Immature natural killer cell (primary cell): ENCODE results near the gene TVP23C. TPM values are rescaled to one million over a fixed set of nuclear protein-coding genes. Genes with fewer than 3 reads are reported as not detected.

Experiments used
- DNase-seq, 3 donors: peaks; one replicate each; pipeline ENCODE4 v3.0.0; 2022; ENCODE audit warnings: mixed read lengths in 1 of 3
- H3K27ac Mint-ChIP-seq, 6 donors: one replicate each; pipeline ENCODE4 v1.8.0; 2020; ENCODE audit warnings: mixed read lengths in 6 of 6, mild to moderate bottlenecking in 5 of 6, inconsistent platforms in 4 of 6, moderate library complexity in 3 of 6
- H3K27me3 Mint-ChIP-seq, 3 donors: one replicate each; pipeline ENCODE4 v1.8.0; 2020 to 2021; ENCODE audit warnings: low read depth in 3 of 3, mild to moderate bottlenecking in 3 of 3, mixed read lengths in 3 of 3, moderate library complexity in 3 of 3, inconsistent platforms in 1 of 3
- H3K36me3 Mint-ChIP-seq, 3 donors: one replicate each; pipeline ENCODE4 v1.8.0; 2020; ENCODE audit warnings: mixed read lengths in 3 of 3, inconsistent platforms in 2 of 3, mild to moderate bottlenecking in 2 of 3
- H3K4me1 Mint-ChIP-seq, 2 donors: one replicate each; pipeline ENCODE4 v1.8.0; 2020; ENCODE audit warnings: inconsistent platforms in 2 of 2, mild to moderate bottlenecking in 2 of 2, mixed read lengths in 2 of 2, moderate library complexity in 1 of 2
- H3K4me3 Mint-ChIP-seq, 5 donors: one replicate each; pipeline ENCODE4 v1.8.0; 2020; ENCODE audit warnings: mild to moderate bottlenecking in 5 of 5, mixed read lengths in 5 of 5, inconsistent platforms in 3 of 5, moderate library complexity in 3 of 5
- H3K9me3 Mint-ChIP-seq, 6 donors: one replicate each; pipeline ENCODE4 v1.8.0; 2020; ENCODE audit warnings: mild to moderate bottlenecking in 6 of 6, mixed read lengths in 6 of 6, inconsistent platforms in 4 of 6, moderate library complexity in 3 of 6
- polyA plus RNA-seq, 3 donors: library from polyadenylated mRNA; unstranded; fragments of 300-500 nt; fragmentation: Illumina TruSeq; gene quantifications; one replicate each; pipeline ENCODE4 v1.2.3, GENCODE V29; 2021

Gene TVP23C
- polyA plus RNA-seq, 3 donors from 2014 or later: 5.1 to 7.1 (median 5.3) TPM

GRCh38 chr17:15456972-15457722, 106.1 kb downstream of the TVP23C start:
- DNase-seq: no peak
- Mint-ChIP-seq H3K4me1 (no peaks in the 10 kb centered on the region), H3K27me3 (peaks cover 0 to 2% (median 0%) of the 10 kb centered on the region in 3 donors), H3K27ac (no peak overlapping the region), H3K36me3 (peaks cover 28 to 48% (median 38%) of the 10 kb centered on the region in 3 donors), H3K4me3 (no peak overlapping the region), H3K9me3 (peaks cover 0 to 4% (median 0%) of the 10 kb centered on the region in 6 donors)

DNA sequence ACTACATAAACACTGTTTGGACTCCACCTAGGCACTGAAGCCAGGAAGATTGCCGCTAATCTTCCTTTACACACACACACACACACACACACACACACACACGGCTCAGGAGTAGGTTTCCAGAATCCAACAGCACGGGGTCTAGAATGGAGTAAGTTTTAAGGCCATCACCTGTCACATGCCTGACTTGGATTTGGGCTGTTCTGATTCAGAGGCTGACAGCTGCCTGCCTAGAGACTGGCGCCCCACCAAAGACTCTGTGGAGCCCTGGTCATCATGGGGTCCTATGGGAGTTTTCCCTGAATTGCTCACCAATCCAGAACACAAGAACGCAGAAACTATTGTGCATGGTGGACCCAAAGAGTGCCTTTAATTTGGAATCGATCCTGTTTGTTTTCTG, 106.8 kb downstream of the TVP23C start:
- Mint-ChIP-seq H3K27ac (no peak overlapping the region), H3K36me3 (peaks cover 24 to 43% (median 38%) of the 10 kb centered on the region in 3 donors), H3K27me3 (peaks cover 0 to 2% (median 0%) of the 10 kb centered on the region in 3 donors), H3K4me1 (no peaks in the 10 kb centered on the region), H3K9me3 (peaks cover 0 to 4% (median 0%) of the 10 kb centered on the region in 6 donors), H3K4me3 (no peak overlapping the region)
- no peak for DNase-seq

DNA sequence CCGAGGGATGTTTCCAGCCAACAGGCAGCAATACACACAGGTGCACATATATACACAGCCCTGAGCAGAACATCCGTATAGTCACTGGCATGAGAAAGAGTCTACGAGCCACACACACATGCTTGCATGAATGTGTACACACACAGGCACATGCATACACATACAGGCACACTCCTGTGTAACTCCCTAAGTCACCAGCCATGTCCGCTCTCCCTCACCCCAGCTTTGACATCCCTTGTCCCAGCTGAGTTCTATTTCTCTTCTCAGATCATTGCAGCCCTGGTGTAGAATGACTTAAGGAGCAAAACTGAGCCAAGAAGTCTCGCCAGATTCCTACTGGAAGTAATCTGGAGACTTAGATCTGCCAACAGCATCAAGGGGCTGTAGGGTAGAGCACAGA, 108.9 kb downstream of the TVP23C start:
- Mint-ChIP-seq H3K27me3 (peaks cover 0 to 3% (median 0%) of the 10 kb centered on the region in 3 donors), H3K27ac (no peak overlapping the region), H3K4me1 (no peaks in the 10 kb centered on the region)

DNA sequence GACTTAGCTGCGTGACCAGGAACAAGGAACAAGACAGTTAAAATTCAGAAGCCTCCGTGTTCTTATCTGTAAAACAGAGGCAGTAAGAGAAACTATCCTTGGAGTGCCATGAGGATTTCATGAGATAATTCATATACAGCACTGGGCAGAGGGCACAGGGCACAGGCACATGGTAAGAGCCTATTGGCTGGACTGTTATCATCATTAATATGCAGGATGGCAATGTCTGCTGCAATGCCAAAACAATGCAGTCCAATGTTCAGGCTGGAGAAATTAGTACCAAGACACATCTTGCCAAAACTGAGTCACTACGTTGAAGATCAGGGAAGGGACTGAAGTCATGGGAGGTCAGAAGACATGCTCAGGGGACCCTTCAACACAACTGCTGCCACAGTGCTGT, 109.5 kb downstream of the TVP23C start:
- peaks cover 0 to 4% (median 0%) of the 10 kb centered on the region in 6 donors for H3K9me3 Mint-ChIP-seq
- H3K36me3 Mint-ChIP-seq: peaks cover 20 to 40% (median 32%) of the 10 kb centered on the region in 3 donors
- H3K4me1 Mint-ChIP-seq: no peaks in the 10 kb centered on the region
- no peak overlapping the region for H3K4me3 Mint-ChIP-seq
- DNase-seq: no peak
- no peak overlapping the region for H3K27ac Mint-ChIP-seq
- peaks cover 0 to 3% (median 0%) of the 10 kb centered on the region in 3 donors for H3K27me3 Mint-ChIP-seq

More for the DNA sequence above, 108.9 kb downstream of the TVP23C start:
- Mint-ChIP-seq H3K4me3 (no peak overlapping the region), H3K36me3 (peaks cover 20 to 37% (median 32%) of the 10 kb centered on the region in 3 donors), H3K9me3 (peaks cover 0 to 4% (median 0%) of the 10 kb centered on the region in 6 donors)
- no peak for DNase-seq

GRCh38 chr17:15453246-15453645, 110.0 kb downstream of the TVP23C start:
- Mint-ChIP-seq H3K36me3 (peaks cover 19 to 43% (median 32%) of the 10 kb centered on the region in 3 donors), H3K27me3 (peaks cover 0 to 3% (median 0%) of the 10 kb centered on the region in 3 donors), H3K27ac (no peak overlapping the region), H3K9me3 (peaks cover 0 to 4% (median 0%) of the 10 kb centered on the region in 6 donors), H3K4me3 (no peak overlapping the region), H3K4me1 (no peaks in the 10 kb centered on the region)
- no peak for DNase-seq

DNA sequence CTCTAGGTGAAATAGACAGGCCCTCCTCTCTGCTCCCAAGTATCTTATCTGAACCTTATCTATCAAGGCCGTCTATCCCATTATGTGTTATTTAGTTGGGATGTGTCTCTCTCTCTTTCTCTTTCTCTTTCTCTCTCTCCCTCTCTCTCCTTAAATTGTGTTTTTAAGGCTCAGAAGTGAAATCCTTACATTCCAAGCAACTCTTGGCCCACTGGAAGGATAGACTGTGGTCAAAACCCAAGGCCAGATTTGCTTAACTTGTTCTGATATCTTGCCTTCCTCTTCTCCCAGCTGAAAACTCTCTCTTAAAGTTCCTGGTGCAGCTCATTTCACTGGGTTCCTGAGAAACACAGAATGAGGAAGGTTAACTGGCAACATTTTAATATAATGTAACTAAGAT, 110.5 kb downstream of the TVP23C start:
- no peak overlapping the region for H3K27ac Mint-ChIP-seq
- peaks cover 17 to 43% (median 32%) of the 10 kb centered on the region in 3 donors for H3K36me3 Mint-ChIP-seq
- H3K4me1 Mint-ChIP-seq: no peaks in the 10 kb centered on the region
- peaks cover 0 to 4% (median 0%) of the 10 kb centered on the region in 6 donors for H3K9me3 Mint-ChIP-seq
- no peak overlapping the region for H3K4me3 Mint-ChIP-seq
- no peak for DNase-seq
- peaks cover 0 to 3% (median 0%) of the 10 kb centered on the region in 3 donors for H3K27me3 Mint-ChIP-seq

Other genes starting within 250 kb of the TVP23C start
- gene TEKT3, start 221.9 kb downstream of the TVP23C start, polyA plus RNA-seq: not detected
- gene CDRT4, start 95.9 kb downstream of the TVP23C start, polyA plus RNA-seq: 1 to 10 TPM in 1 of 3 donors, under 1 TPM in 1, not detected in 1; 0.69 to 5.1 TPM
- not detected for gene FBXW10B, start 56.2 kb upstream of the TVP23C start, polyA plus RNA-seq
- 1 to 10 TPM; 1.8 to 5.0 (median 3.1) TPM for gene TRIM16, start 120.8 kb upstream of the TVP23C start, polyA plus RNA-seq
- gene ZNF286A, start 136.3 kb upstream of the TVP23C start, polyA plus RNA-seq: 10 to 100 TPM in 2 of 3 donors, 1 to 10 TPM in 1; 7.0 to 17.2 (median 11.9) TPM
- gene TBC1D26, start 168.8 kb upstream of the TVP23C start, polyA plus RNA-seq: not detected